Heart left ventricle (tissue), 13 donors: ENCODE measurements around the gene ROBO3.

Experiments
- POLR2A ChIP-seq, 2 donors: fragments of 450-650 bp; IDR thresholded peaks; one replicate each; pipeline ENCODE4 v1.6.1; 2017; ENCODE audit warnings: antibody characterized with exemption in 2 of 2, mild to moderate bottlenecking in 2 of 2, moderate library complexity in 2 of 2
- TF ChIP-seq, protein P1 (sequence below), 12 donors: fragments of 200-600 bp; sonication (generic) in 4 of 12; IDR thresholded peaks; one replicate each; pipeline versions ENCODE4 v1.5.0 to v1.8.0; 2018 to 2022; ENCODE audit warnings: antibody characterized with exemption in 12 of 12, mild to moderate bottlenecking in 5 of 12
- donor health status: ischemic (EF 13 %, LVEDD 7.1; RV severe dilation, severe dysfunction).
- donor health status: DM: no; HTN: yes; CAD: no.
- donor health status: DM: no; HTN: no; CAD: no.
- donor health status: ischemic (EF 25% LVEDD 6.9; RV normal size, moderate dysfunction).
- donor health status: ischemic (EF 25% LVEDD 5.7; RV mildly dilated, moderate dysfunction).
- donor health status: ischemic (EF 35%, LVEDD 5.7; RV mildly dilated, moderate dysfunction).
- donor health status: nonischemic (EF 11% LVEDD 7.7; RV severe dilation, severe dysfunction).
- donor health status: DM: yes; HTN: yes; CAD: no.
- donor health status: PGD.
- donor health status: ischemic (EF 29% LVEDD 5.4; RV normal size, mild dysfunction).
- donor health status: nonischemic (EF 23%, LVEDD 6.1; RV moderate dilation, normal function).

DNA sequence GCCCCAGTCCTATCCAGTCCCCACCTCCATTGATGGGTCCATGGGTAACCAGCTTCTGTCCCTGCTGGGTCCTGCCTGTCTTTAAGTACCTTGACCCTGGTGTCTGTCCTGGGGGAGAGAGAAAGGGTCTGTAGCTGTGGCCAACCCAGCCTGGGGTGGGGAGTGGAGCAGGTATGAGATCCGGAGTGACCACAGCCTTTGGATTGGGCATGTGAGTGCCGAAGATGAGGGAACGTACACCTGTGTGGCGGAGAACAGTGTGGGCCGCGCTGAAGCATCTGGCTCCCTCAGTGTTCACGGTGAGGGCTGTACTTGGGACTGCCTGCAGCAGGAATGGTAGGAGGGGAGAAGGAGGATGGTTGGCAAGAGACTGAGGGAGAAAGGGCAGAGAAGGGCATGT is 5.2 kb downstream of the ROBO3 start:
- TF ChIP-seq, protein P1, sequence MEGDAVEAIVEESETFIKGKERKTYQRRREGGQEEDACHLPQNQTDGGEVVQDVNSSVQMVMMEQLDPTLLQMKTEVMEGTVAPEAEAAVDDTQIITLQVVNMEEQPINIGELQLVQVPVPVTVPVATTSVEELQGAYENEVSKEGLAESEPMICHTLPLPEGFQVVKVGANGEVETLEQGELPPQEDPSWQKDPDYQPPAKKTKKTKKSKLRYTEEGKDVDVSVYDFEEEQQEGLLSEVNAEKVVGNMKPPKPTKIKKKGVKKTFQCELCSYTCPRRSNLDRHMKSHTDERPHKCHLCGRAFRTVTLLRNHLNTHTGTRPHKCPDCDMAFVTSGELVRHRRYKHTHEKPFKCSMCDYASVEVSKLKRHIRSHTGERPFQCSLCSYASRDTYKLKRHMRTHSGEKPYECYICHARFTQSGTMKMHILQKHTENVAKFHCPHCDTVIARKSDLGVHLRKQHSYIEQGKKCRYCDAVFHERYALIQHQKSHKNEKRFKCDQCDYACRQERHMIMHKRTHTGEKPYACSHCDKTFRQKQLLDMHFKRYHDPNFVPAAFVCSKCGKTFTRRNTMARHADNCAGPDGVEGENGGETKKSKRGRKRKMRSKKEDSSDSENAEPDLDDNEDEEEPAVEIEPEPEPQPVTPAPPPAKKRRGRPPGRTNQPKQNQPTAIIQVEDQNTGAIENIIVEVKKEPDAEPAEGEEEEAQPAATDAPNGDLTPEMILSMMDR (IDR thresholded peaks at IDR 0.05), result no peak
- no peak for TF ChIP-seq POLR2A (IDR thresholded peaks at IDR 0.05)
